Measurements from ENCODE around the gene KLHDC8A.
A peak's percentile ranks its signal among the peaks of the same experiment; 100 is the strongest.

The KLHDC8A gene

DNA sequence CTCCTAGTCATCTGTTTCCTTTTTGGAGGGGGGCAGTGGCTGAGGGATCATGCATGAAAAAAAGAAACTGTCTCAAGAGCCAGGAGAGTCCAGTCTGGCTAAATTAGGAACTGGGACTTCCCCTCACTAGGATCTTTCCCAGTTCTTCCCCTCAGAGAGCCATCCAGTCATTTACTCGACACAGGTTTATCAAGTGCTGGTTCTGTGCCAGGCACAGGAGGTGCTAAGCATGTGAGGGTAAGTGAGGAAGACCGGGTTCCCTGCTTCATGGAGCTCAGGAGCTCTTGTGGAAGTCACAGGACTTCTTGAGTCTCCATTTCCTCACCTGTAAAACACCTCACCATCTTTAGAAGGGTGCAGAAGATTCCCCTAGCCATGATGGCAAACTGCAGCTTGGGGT is 26.6 kb downstream of the KLHDC8A start:
- Histone ChIP-seq H3K4me3 (ENCODE audit: extremely low read depth, insufficient read depth, low read length, poor library complexity, severe bottlenecking) (no peak overlapping the region), H3K36me3 (ENCODE audit: control insufficient read depth, insufficient read depth, low read length) (no peaks in the 10 kb centered on the region), H3K9me3 (ENCODE audit: control insufficient read depth, low read length) (no peaks in the 10 kb centered on the region), H3K27ac (ENCODE audit: low read depth, low read length, severe bottlenecking) (no peak overlapping the region), H3K4me1 (ENCODE audit: control insufficient read depth, insufficient read depth, low read length, poor library complexity, severe bottlenecking) (peaks cover 8% of the 10 kb centered on the region)
- 94 to 100% methylated on average over 1 to 2 of the region's 2 CpGs for WGBS, 2 experiments (ENCODE audit: insufficient coverage in 2 of 2)

DNA sequence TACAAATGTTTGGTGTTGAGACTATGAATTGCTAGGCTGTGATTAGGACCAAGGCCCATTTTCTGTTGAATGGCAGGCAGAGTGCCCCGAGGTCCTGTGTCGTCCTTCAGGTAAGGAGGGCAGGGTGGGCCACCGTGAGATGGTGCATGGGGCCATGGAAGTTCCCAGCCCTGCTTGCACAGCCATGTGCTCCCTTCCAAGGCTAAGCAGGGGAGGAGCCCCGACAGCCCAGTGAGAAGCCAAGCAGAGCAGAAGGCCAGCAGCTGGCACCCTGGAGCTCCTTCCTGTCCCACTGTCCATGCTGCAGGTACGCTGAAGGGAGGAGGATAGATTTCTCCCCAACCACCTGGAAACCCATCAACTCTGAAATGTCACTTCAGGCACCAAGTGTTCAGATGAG is 27.0 kb downstream of the KLHDC8A start:
- no peak overlapping the region for H3K4me3 ChIP-seq (ENCODE audit: extremely low read depth, insufficient read depth, low read length, poor library complexity, severe bottlenecking)
- H3K4me1 ChIP-seq (ENCODE audit: control insufficient read depth, insufficient read depth, low read length, poor library complexity, severe bottlenecking), result peaks cover 12% of the 10 kb centered on the region
- H3K27ac ChIP-seq (ENCODE audit: low read depth, low read length, severe bottlenecking), result no peak overlapping the region
- WGBS, 2 experiments (ENCODE audit: insufficient coverage in 2 of 2), result 77 to 94% methylated on average over 4 of the region's 5 CpGs
- no peaks in the 10 kb centered on the region for H3K9me3 ChIP-seq (ENCODE audit: control insufficient read depth, low read length)
- no peaks in the 10 kb centered on the region for H3K36me3 ChIP-seq (ENCODE audit: control insufficient read depth, insufficient read depth, low read length)

DNA sequence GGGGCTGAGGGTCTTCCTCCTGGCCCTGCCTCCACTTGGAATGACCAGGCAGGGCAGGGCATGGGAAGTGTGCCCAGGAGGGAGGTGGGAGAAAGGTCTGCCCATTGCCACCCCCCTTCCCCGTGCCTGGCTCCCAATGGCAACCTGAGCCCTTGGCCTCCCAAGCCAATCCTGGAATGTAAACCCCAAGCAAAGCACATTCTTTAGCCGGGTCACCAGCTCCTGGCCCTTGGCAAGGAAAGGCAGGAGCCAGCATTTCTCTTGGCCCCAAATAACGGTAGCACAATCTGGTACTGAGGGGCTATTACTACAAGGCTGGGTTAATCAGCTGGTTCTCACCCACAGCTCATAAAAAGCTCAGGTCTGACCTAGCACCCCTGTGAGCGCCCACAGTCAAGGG is 28.2 kb downstream of the KLHDC8A start:
- no peak overlapping the region for H3K27ac ChIP-seq (ENCODE audit: low read depth, low read length, severe bottlenecking)
- H3K36me3 ChIP-seq (ENCODE audit: control insufficient read depth, insufficient read depth, low read length), result no peaks in the 10 kb centered on the region
- no peak overlapping the region for H3K4me3 ChIP-seq (ENCODE audit: extremely low read depth, insufficient read depth, low read length, poor library complexity, severe bottlenecking)
- H3K4me1 ChIP-seq (ENCODE audit: control insufficient read depth, insufficient read depth, low read length, poor library complexity, severe bottlenecking), result peaks cover 16% of the 10 kb centered on the region
- no peaks in the 10 kb centered on the region for H3K9me3 ChIP-seq (ENCODE audit: control insufficient read depth, low read length)
- WGBS, 2 experiments (ENCODE audit: insufficient coverage in 2 of 2), result 56 to 85% methylated on average over 2 of the region's 4 CpGs

DNA sequence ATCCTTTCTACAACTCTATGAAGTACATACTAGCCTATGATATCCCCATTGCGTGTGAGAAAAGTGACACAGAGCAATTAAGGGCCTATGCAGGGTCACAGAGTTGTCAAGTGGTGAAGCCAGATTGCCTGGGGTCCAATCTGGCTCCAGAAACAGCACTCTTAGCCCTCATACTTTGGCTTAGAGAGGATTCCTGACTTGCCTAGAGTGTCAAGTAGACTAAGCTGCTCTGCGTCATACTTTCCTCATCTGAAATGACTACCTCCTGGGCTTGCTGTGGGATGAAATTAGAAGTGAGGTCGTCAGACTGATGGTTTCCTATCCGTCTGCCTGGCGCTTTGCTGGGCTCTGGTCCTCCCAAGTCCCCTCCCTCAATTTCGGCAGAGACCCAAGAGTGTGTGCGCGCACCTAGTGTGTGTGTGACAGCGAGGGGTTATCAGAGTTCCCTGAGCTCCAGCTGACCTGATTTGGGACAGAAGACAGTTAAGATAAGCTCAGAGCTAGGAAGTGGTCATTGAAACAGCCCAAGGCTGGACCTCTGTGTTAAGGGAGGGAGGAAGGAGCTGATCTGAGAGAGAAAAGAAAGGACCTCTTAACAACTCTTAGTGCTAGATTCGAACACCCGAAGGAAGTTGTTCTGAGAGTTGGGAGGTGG is 29.8 kb downstream of the KLHDC8A start:
- Histone ChIP-seq H3K36me3 (ENCODE audit: control insufficient read depth, insufficient read depth, low read length) (no peaks in the 10 kb centered on the region), H3K9me3 (ENCODE audit: control insufficient read depth, low read length) (no peaks in the 10 kb centered on the region), H3K4me3 (ENCODE audit: extremely low read depth, insufficient read depth, low read length, poor library complexity, severe bottlenecking) (no peak overlapping the region), H3K4me1 (ENCODE audit: control insufficient read depth, insufficient read depth, low read length, poor library complexity, severe bottlenecking) (peaks cover 16% of the 10 kb centered on the region), H3K27ac (ENCODE audit: low read depth, low read length, severe bottlenecking) (no peak overlapping the region)
- WGBS, 2 experiments (ENCODE audit: insufficient coverage in 2 of 2), result 85 to 97% methylated on average over 7 to 11 of the region's 11 CpGs

DNA sequence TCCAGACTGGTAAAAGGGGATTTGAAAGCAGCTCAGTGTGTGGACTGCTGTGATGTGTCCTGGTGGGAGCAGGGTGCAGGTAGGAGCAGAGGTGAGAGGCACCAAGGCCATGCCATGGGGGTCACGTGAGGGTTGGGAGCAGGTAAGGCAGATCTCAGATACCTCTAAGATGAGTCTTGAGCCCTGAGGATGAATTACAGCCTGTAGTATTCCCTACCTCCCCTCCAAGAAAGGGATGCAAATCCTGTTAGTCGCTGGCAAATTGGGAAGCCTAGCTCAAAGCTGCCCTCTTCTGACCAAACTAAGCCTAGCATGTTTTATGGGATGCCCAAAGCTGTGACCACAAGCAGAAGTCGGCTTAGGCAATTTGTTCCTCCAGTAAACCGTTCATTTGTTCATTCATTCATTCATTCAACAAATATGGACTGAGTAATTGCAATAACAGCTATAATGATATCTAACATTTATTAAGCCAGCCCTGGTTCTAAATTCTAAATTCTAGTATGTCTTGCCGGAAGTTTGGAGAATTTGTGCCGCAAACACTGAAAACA is 31.3 kb downstream of the KLHDC8A start:
- peak overlapping the region; percentile 81 for H3K27ac ChIP-seq (ENCODE audit: low read depth, low read length, severe bottlenecking)
- no peak overlapping the region for H3K4me3 ChIP-seq (ENCODE audit: extremely low read depth, insufficient read depth, low read length, poor library complexity, severe bottlenecking)
- no peaks in the 10 kb centered on the region for H3K36me3 ChIP-seq (ENCODE audit: control insufficient read depth, insufficient read depth, low read length)
- peaks cover 16% of the 10 kb centered on the region for H3K4me1 ChIP-seq (ENCODE audit: control insufficient read depth, insufficient read depth, low read length, poor library complexity, severe bottlenecking)
- H3K9me3 ChIP-seq (ENCODE audit: control insufficient read depth, low read length), result no peaks in the 10 kb centered on the region
- WGBS, 2 experiments (ENCODE audit: insufficient coverage in 2 of 2), result 0 to 18% methylated on average over 2 to 4 of the region's 6 CpGs

DNA sequence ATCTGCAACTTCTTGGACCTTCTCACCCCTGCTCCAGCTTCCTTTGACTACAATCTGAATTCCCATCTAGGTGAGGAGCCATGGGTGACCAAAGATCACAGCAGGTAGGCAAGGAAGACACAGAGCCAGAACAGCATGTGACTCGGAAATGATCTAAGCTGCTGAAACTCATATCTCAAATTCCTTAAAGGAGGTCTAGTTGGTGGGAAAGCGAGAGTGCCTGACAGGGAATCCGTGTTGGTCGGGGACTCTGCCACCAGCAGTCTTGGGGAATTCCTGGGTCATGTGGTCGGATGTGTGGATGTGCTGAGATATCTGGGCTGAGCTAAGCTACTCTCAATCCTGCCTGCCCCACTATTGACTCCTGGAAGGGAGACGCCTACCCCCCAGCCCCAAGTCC is 31.9 kb downstream of the KLHDC8A start:
- WGBS, 2 experiments (ENCODE audit: insufficient coverage in 2 of 2), result 56% methylated on average over 1 of the region's 6 CpGs; no CpG with 5 or more reads in 1 of the 2 experiments
- peak overlapping the region; percentile 81 for H3K27ac ChIP-seq (ENCODE audit: low read depth, low read length, severe bottlenecking)
- H3K4me3 ChIP-seq (ENCODE audit: extremely low read depth, insufficient read depth, low read length, poor library complexity, severe bottlenecking), result no peak overlapping the region
- H3K36me3 ChIP-seq (ENCODE audit: control insufficient read depth, insufficient read depth, low read length), result no peaks in the 10 kb centered on the region
- H3K9me3 ChIP-seq (ENCODE audit: control insufficient read depth, low read length), result no peaks in the 10 kb centered on the region
- peaks cover 16% of the 10 kb centered on the region for H3K4me1 ChIP-seq (ENCODE audit: control insufficient read depth, insufficient read depth, low read length, poor library complexity, severe bottlenecking)

DNA sequence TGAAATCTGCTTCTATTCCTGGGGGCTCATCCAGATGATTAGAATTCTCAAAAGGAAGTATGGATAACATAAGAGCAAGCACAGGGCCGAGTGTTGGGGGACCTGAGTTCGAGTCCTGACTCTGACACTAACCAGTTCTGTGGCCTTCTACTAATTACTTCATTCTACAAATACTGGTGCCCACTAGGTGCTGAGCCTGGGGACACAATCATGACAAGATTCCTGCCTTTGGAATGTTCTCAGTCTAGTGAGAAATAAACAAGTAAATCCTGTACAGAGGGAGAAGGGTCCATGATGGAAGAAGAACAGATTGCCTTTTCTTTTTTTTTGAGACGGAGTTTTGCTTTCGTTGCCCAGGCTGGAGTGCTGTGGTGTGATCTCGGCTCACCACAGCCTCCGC is 32.9 kb downstream of the KLHDC8A start:
- Histone ChIP-seq H3K9me3 (ENCODE audit: control insufficient read depth, low read length) (no peaks in the 10 kb centered on the region), H3K36me3 (ENCODE audit: control insufficient read depth, insufficient read depth, low read length) (peaks cover 9% of the 10 kb centered on the region), H3K4me1 (ENCODE audit: control insufficient read depth, insufficient read depth, low read length, poor library complexity, severe bottlenecking) (peaks cover 23% of the 10 kb centered on the region), H3K27ac (ENCODE audit: low read depth, low read length, severe bottlenecking) (no peak overlapping the region), H3K4me3 (ENCODE audit: extremely low read depth, insufficient read depth, low read length, poor library complexity, severe bottlenecking) (no peak overlapping the region)
- WGBS, 2 experiments (ENCODE audit: insufficient coverage in 2 of 2), result 91% methylated on average over 4 of the region's 6 CpGs; no CpG with 5 or more reads in 1 of the 2 experiments

DNA sequence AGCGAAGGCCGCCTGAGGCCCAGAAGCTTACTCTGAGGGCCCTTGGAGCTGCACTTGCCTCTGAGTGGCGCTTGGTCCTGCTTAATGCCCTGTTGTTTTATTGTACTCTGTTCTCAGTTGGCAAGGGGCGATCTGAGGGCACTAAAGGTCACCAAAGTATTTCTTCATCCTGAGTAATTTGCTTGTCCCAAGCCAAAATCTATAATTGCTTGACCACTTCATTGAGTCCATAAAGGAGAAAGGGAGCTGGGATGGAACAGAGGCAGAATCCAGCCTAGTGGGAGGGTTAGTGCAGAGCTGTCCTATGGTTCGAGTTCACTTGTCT is 34.8 kb downstream of the KLHDC8A start:
- H3K9me3 ChIP-seq (ENCODE audit: control insufficient read depth, low read length), result no peaks in the 10 kb centered on the region
- WGBS, 2 experiments (ENCODE audit: insufficient coverage in 2 of 2), result 27 to 28% methylated on average over 3 to 5 of the region's 5 CpGs
- peaks cover 38% of the 10 kb centered on the region for H3K4me1 ChIP-seq (ENCODE audit: control insufficient read depth, insufficient read depth, low read length, poor library complexity, severe bottlenecking)
- H3K36me3 ChIP-seq (ENCODE audit: control insufficient read depth, insufficient read depth, low read length), result peaks cover 25% of the 10 kb centered on the region
- no peak overlapping the region for H3K4me3 ChIP-seq (ENCODE audit: extremely low read depth, insufficient read depth, low read length, poor library complexity, severe bottlenecking)
- no peak overlapping the region for H3K27ac ChIP-seq (ENCODE audit: low read depth, low read length, severe bottlenecking)

DNA sequence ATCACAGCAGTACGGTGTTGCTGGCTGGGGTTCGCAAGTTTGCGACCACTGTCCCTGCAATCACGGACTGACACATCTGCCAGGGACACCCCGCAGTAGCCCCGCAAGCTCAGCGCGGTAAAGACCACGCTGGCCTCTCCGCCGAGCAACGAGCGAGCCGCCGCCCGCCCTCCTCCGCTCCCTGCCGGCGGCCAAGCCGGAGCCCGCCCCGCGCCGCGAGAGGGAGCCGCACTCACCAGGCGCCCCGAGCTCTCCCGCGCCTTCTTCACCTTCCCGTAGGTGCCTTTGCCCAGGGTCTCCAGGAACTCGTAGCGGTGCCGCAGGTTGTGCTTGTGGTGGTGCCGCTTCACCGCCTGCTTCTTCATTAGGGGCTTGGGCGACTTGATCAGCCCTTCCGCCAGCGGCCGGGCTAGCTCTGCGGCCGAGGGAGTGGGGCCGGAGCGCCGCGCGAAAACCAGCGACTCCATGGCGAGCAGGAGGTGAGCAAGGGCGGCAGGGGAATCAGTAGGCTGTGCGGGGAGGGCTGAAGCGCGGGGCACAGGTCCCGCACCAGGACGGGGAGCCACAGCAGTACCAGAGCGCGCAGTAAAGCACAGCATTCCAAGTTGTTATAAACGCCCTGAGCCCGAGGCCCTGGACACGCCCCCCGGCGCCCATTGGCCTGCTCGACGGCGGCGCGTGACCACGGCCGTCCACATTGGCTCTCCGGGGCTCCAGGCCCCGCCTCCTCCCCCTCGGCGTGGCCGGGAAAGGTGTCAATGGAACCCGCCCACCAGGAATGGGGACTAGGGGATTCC is 35.4 kb downstream of the KLHDC8A start, which contains the start of gene NUAK2:
TSS of gene NUAK2 (minus strand) at position 584 of the 797 bp plus-strand sequence. CDS start at position 467, 117 bp downstream.
- 0% methylated on average over 64 to 74 of the region's 75 CpGs for WGBS, 2 experiments (ENCODE audit: insufficient coverage in 2 of 2)
- H3K27ac ChIP-seq (ENCODE audit: low read depth, low read length, severe bottlenecking), result peak within 1 kb of the TSS; percentile 36
- H3K4me3 ChIP-seq (ENCODE audit: extremely low read depth, insufficient read depth, low read length, poor library complexity, severe bottlenecking), result peak within 1 kb of the TSS; percentile 76
- no peaks in the 10 kb centered on the region for H3K9me3 ChIP-seq (ENCODE audit: control insufficient read depth, low read length)
- peaks cover 41% of the 10 kb centered on the region for H3K4me1 ChIP-seq (ENCODE audit: control insufficient read depth, insufficient read depth, low read length, poor library complexity, severe bottlenecking)
- peaks cover 27% of the 10 kb centered on the region for H3K36me3 ChIP-seq (ENCODE audit: control insufficient read depth, insufficient read depth, low read length)

DNA sequence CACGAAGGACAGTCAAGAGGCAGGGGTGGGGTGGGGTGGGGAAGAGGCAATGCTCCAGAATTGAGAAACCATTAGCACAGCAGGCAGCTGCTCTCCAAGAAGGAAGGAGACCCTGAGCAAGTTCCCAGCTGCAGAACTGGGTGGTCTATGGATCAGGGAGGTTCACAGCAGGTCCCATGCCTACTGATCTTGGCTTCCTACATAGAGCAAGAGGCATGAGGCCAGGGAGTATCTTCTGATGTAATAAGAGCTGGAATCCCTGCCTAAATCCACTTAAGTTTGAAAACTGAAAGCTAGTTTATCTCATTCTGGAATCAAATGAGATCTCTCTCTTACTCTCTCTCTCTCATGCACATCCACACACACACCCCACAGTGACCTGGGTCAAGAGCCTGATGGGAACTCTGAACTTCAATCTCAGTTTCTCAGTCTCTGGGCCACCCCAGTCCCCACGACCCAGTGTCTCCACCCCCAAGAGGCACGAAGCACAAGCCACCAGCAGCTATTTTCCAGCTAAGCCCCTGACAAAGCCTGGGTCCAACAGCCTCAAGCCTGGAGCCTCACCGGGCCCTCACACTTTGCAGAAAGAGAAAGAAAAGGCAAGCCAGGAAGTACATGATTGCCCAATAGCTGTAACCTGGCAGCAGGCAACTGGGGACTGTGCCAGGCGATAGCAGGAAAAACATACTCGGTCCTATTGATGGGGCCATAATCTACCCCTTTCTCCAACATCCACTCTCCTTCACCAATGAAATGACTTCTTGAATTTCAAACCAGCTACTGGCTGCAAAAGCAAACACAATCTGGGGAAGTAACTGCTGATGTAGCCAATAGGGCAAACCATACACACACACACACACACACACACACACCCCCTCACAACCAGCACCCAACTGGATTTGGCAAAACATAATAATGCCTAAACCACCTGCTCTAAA is 37.4 kb downstream of the KLHDC8A start:
- Histone ChIP-seq H3K4me1 (ENCODE audit: control insufficient read depth, insufficient read depth, low read length, poor library complexity, severe bottlenecking) (peaks cover 51% of the 10 kb centered on the region), H3K27ac (ENCODE audit: low read depth, low read length, severe bottlenecking) (peak overlapping the region; percentile 16), H3K9me3 (ENCODE audit: control insufficient read depth, low read length) (no peaks in the 10 kb centered on the region), H3K4me3 (ENCODE audit: extremely low read depth, insufficient read depth, low read length, poor library complexity, severe bottlenecking) (peak overlapping the region; percentile 76), H3K36me3 (ENCODE audit: control insufficient read depth, insufficient read depth, low read length) (peaks cover 33% of the 10 kb centered on the region)
- 71 to 73% methylated on average over 3 to 6 of the region's 6 CpGs for WGBS, 2 experiments (ENCODE audit: insufficient coverage in 2 of 2)
